ENCODE data around the gene DYSF. TPM values are rescaled to one million over a fixed set of nuclear protein-coding genes. Genes with fewer than 3 reads are reported as not detected.

The DYSF gene
- total RNA-seq, 4 donors from 2014 or later: 17.4 to 40.7 (median 18.5) TPM

- peaks cover 0 to 3% (median 2%) of the 10 kb centered on the region in 4 donors for H3K4me1 ChIP-seq
- no peaks in the 10 kb centered on the region for H3K27me3 ChIP-seq
- intact Hi-C loops (cut with DNase I): no loop called here
- peak; percentile 66 for DNase-seq (ENCODE audit: extremely low spot score)
- H3K27ac ChIP-seq (replicated peaks in 1 of 4): no peak overlapping the region
- no peaks in the 10 kb centered on the region for H3K9me3 ChIP-seq
- TF ChIP-seq POLR2A (IDR thresholded peaks at IDR 0.05; ENCODE audit: low read depth) (no peak), CTCF (IDR thresholded peaks at IDR 0.05) (no peak), EP300 (IDR thresholded peaks at IDR 0.05) (no peak), POLR2AphosphoS5 (IDR thresholded peaks at IDR 0.05) (no peak)
- 78% methylated on average over 14 of the region's 14 CpGs for WGBS
- peaks cover 0 to 3% (median 0%) of the 10 kb centered on the region in 4 donors for H3K36me3 ChIP-seq
- H3K4me3 ChIP-seq: no peak overlapping the region
These were observed 178.1 kb downstream of the DYSF start for GRCh38 chr2:71631411-71631931.

GRCh38 chr2:71633086-71633485, 179.7 kb downstream of the DYSF start:
- intact Hi-C loops (cut with DNase I): no loop called here
- 86% methylated on average over 3 of the region's 3 CpGs for WGBS
- no peaks in the 10 kb centered on the region for H3K27me3 ChIP-seq
- no peak for DNase-seq (ENCODE audit: extremely low spot score)
- H3K4me3 ChIP-seq: no peak overlapping the region
- peaks cover 0 to 3% (median 0%) of the 10 kb centered on the region in 4 donors for H3K36me3 ChIP-seq
- peaks cover 3 to 9% (median 7%) of the 10 kb centered on the region in 4 donors for H3K4me1 ChIP-seq
- TF ChIP-seq CTCF (IDR thresholded peaks at IDR 0.05): no peak
- TF ChIP-seq POLR2A (IDR thresholded peaks at IDR 0.05; ENCODE audit: low read depth): no peak
- no peak for TF ChIP-seq EP300 (IDR thresholded peaks at IDR 0.05)
- no peak for TF ChIP-seq POLR2AphosphoS5 (IDR thresholded peaks at IDR 0.05)
- H3K27ac ChIP-seq (replicated peaks in 1 of 4): no peak overlapping the region
- H3K9me3 ChIP-seq: no peaks in the 10 kb centered on the region

GRCh38 chr2:71634567-71634966, 181.2 kb downstream of the DYSF start:
- no peaks in the 10 kb centered on the region for H3K27me3 ChIP-seq
- no peaks in the 10 kb centered on the region for H3K9me3 ChIP-seq
- TF ChIP-seq EP300 (IDR thresholded peaks at IDR 0.05) (no peak), POLR2A (IDR thresholded peaks at IDR 0.05; ENCODE audit: low read depth) (no peak), POLR2AphosphoS5 (IDR thresholded peaks at IDR 0.05) (no peak), CTCF (IDR thresholded peaks at IDR 0.05) (no peak)
- no peak for DNase-seq (ENCODE audit: extremely low spot score)
- H3K4me1 ChIP-seq: peaks cover 3 to 9% (median 7%) of the 10 kb centered on the region in 4 donors
- no peaks in the 10 kb centered on the region for H3K36me3 ChIP-seq
- H3K4me3 ChIP-seq: no peak overlapping the region
- H3K27ac ChIP-seq (replicated peaks in 1 of 4): no peak overlapping the region
- intact Hi-C loops (cut with DNase I): no loop called here
- 91% methylated on average over 1 of the region's 1 CpG for WGBS

GRCh38 chr2:71635798-71636197, 182.4 kb downstream of the DYSF start:
- DNase-seq (ENCODE audit: extremely low spot score): no peak
- H3K4me1 ChIP-seq: peaks cover 0 to 8% (median 6%) of the 10 kb centered on the region in 4 donors
- TF ChIP-seq CTCF (IDR thresholded peaks at IDR 0.05) (no peak), POLR2A (IDR thresholded peaks at IDR 0.05; ENCODE audit: low read depth) (no peak), POLR2AphosphoS5 (IDR thresholded peaks at IDR 0.05) (no peak), EP300 (IDR thresholded peaks at IDR 0.05) (no peak)
- H3K9me3 ChIP-seq: no peaks in the 10 kb centered on the region
- WGBS: 86% methylated on average over 5 of the region's 5 CpGs
- intact Hi-C loops (cut with DNase I): no loop called here
- no peaks in the 10 kb centered on the region for H3K36me3 ChIP-seq
- no peak overlapping the region for H3K4me3 ChIP-seq
- no peaks in the 10 kb centered on the region for H3K27me3 ChIP-seq
- H3K27ac ChIP-seq (replicated peaks in 1 of 4): no peak overlapping the region

GRCh38 chr2:71637168-71637567, 183.8 kb downstream of the DYSF start:
- no peak for TF ChIP-seq POLR2A (IDR thresholded peaks at IDR 0.05; ENCODE audit: low read depth)
- TF ChIP-seq POLR2AphosphoS5 (IDR thresholded peaks at IDR 0.05): no peak
- TF ChIP-seq CTCF (IDR thresholded peaks at IDR 0.05): no peak
- TF ChIP-seq EP300 (IDR thresholded peaks at IDR 0.05): no peak
- Histone ChIP-seq H3K9me3 (no peaks in the 10 kb centered on the region), H3K4me1 (peaks cover 0 to 8% (median 6%) of the 10 kb centered on the region in 4 donors), H3K4me3 (no peak overlapping the region), H3K27ac (replicated peaks in 1 of 4) (no peak overlapping the region), H3K36me3 (no peaks in the 10 kb centered on the region), H3K27me3 (no peaks in the 10 kb centered on the region)
- DNase-seq (ENCODE audit: extremely low spot score): no peak
- WGBS: 90% methylated on average over 5 of the region's 5 CpGs
- intact Hi-C loops (cut with DNase I): no loop called here
